SK-N-SH treated with all-trans-retinoic acid at 6 μM for 48 hours (cell line): ENCODE measurements around the gene IARS2.

Experiments used
- ATAC-seq: fragments of 200-7000 bp; cut with Tn5 transposase; 3 replicates; pipeline ENCODE4 v1.9.1; 2020; ENCODE audit warnings: mild to moderate bottlenecking, moderate library complexity
- ARNTL ChIP-seq: fragments of 450-650 bp; formaldehyde crosslinking; IDR thresholded peaks from 2 replicates; pipeline ENCODE4 v1.5.0; 2020; ENCODE audit warnings: low read depth, mild to moderate bottlenecking, moderate library complexity, borderline replicate concordance
- BACH2 ChIP-seq: fragments of 250-450 bp; sonication (Bioruptor Pico); IDR thresholded peaks from 2 replicates; pipeline ENCODE4 v1.9.0; 2021; ENCODE audit warnings: mild to moderate bottlenecking, borderline replicate concordance
- CSDC2 ChIP-seq: fragments of 250-450 bp; sonication (Bioruptor Pico); IDR thresholded peaks from 2 replicates; pipeline ENCODE4 v1.5.0; 2020; ENCODE audit warnings: mild to moderate bottlenecking, moderate library complexity
- ESRRG ChIP-seq: fragments of 250-450 bp; sonication (Bioruptor Pico); IDR thresholded peaks from 2 replicates; pipeline ENCODE4 v1.6.1; 2021; ENCODE audit warnings: mild to moderate bottlenecking
- GLIS3 ChIP-seq: fragments of 250-450 bp; sonication (Bioruptor Pico); IDR thresholded peaks from 2 replicates; pipeline ENCODE4 v1.5.0; 2020; ENCODE audit warnings: mild to moderate bottlenecking, moderate library complexity
- ISL1 ChIP-seq: fragments of 250-450 bp; sonication (Bioruptor Pico); IDR thresholded peaks from 2 replicates; pipeline ENCODE4 v2.1.2; 2022; ENCODE audit warnings: mild to moderate bottlenecking, moderate library complexity
- OSR1 ChIP-seq: fragments of 250-450 bp; sonication (Bioruptor Pico); IDR thresholded peaks from 2 replicates; pipeline ENCODE4 v1.8.0; 2022; ENCODE audit warnings: moderate library complexity, mild to moderate bottlenecking, inconsistent platforms
- PPARA ChIP-seq: fragments of 250-450 bp; sonication (Bioruptor Pico); IDR thresholded peaks from 2 replicates; pipeline ENCODE4 v1.5.0; 2020; ENCODE audit warnings: mild to moderate bottlenecking, borderline replicate concordance
- RARB ChIP-seq: fragments of 250-450 bp; sonication (Bioruptor Pico); IDR thresholded peaks from 2 replicates; pipeline ENCODE4 v1.8.0; 2021; ENCODE audit warnings: mild to moderate bottlenecking, moderate library complexity
- SNAI2 ChIP-seq: fragments of 250-450 bp; sonication (Bioruptor Pico); IDR thresholded peaks from 2 replicates; pipeline ENCODE4 v1.5.0; 2020; ENCODE audit warnings: mild to moderate bottlenecking, moderate library complexity
- TCF4 ChIP-seq: fragments of 250-450 bp; sonication (Bioruptor Pico); IDR thresholded peaks from 2 replicates; pipeline ENCODE4 v1.8.0; 2021; ENCODE audit warnings: mild to moderate bottlenecking, moderate library complexity, borderline replicate concordance
- TOX ChIP-seq: fragments of 250-450 bp; sonication (Bioruptor Pico); IDR thresholded peaks from 2 replicates; pipeline ENCODE4 v1.8.0; 2021; ENCODE audit warnings: mild to moderate bottlenecking, moderate library complexity, borderline replicate concordance
- ZFP3 ChIP-seq: fragments of 250-450 bp; sonication (Bioruptor Pico); IDR thresholded peaks from 2 replicates; pipeline ENCODE4 v1.5.0; 2020; ENCODE audit warnings: mild to moderate bottlenecking, moderate library complexity
- ZFP30 ChIP-seq: fragments of 450-650 bp; formaldehyde crosslinking; IDR thresholded peaks from 2 replicates; pipeline ENCODE4 v1.5.0; 2022; ENCODE audit warnings: mild to moderate bottlenecking, moderate library complexity
- ZNF565 ChIP-seq: fragments of 450-650 bp; formaldehyde crosslinking; conservative IDR thresholded peaks from 2 replicates; pipeline ENCODE4 v1.5.0; 2020; ENCODE audit warnings: low read depth, mild to moderate bottlenecking, moderate library complexity
- ZNF70 ChIP-seq: fragments of 450-650 bp; formaldehyde crosslinking; IDR thresholded peaks from 2 replicates; pipeline ENCODE4 v1.5.0; 2020; ENCODE audit warnings: mild to moderate bottlenecking, moderate library complexity
- TF ChIP-seq, protein P1 (sequence below): fragments of 250-450 bp; sonication (Bioruptor Pico); IDR thresholded peaks from 2 replicates; pipeline ENCODE4 v1.8.0; 2021; ENCODE audit warnings: low read depth, mild to moderate bottlenecking, moderate library complexity, borderline replicate concordance
- TF ChIP-seq, protein P2 (sequence below): fragments of 250-450 bp; sonication (Bioruptor Pico); IDR thresholded peaks from 2 replicates; pipeline ENCODE4 v1.5.1; 2020; ENCODE audit warnings: low read depth, mild to moderate bottlenecking, moderate library complexity
- TF ChIP-seq, protein P3 (sequence below): fragments of 250-450 bp; sonication (Bioruptor Pico); IDR thresholded peaks from 2 replicates; pipeline ENCODE4 v1.8.0; 2020; ENCODE audit warnings: mild to moderate bottlenecking, moderate library complexity, borderline replicate concordance
- TF ChIP-seq, protein P4 (sequence below): fragments of 250-450 bp; sonication (Bioruptor Pico); IDR thresholded peaks from 2 replicates; pipeline ENCODE4 v1.5.1; 2021; ENCODE audit warnings: mild to moderate bottlenecking, moderate library complexity
- TF ChIP-seq, protein P5 (sequence below): fragments of 250-450 bp; sonication (Bioruptor Pico); IDR thresholded peaks from 2 replicates; pipeline ENCODE4 v1.5.0; 2020; ENCODE audit warnings: mild to moderate bottlenecking, moderate library complexity

IARS2 gene

DNA sequence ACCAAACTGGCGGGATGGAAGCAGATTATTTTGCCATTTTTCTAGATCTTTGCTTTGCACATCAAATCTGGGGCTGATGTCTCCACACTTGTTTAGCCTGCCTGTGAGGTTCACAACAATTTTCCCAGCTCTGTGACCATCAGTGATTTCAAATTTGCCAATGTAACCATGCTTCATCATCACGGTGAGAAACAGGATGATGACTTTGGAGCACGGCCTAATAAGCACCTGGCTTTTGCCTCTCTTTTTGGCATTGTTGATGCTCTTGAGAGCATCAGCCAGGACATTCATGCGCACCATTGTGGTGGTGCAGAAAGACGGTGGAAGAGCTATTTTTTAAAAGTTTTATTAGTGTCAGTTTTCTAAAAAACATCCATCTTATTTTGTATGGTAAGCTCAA, 50.1 kb downstream of the IARS2 start:
- no peak for ATAC-seq
- TF ChIP-seq SNAI2 (no peak), GLIS3 (no peak), BACH2 (CRISPR knock-in tag) (no peak), TOX (CRISPR knock-in tag) (no peak), ISL1 (CRISPR knock-in tag) (no peak), ARNTL (CRISPR knock-in tag) (no peak), OSR1 (CRISPR knock-in tag) (no peak), ZNF70 (CRISPR knock-in tag) (no peak), ZNF565 (no peak)
- TF ChIP-seq, protein P1, sequence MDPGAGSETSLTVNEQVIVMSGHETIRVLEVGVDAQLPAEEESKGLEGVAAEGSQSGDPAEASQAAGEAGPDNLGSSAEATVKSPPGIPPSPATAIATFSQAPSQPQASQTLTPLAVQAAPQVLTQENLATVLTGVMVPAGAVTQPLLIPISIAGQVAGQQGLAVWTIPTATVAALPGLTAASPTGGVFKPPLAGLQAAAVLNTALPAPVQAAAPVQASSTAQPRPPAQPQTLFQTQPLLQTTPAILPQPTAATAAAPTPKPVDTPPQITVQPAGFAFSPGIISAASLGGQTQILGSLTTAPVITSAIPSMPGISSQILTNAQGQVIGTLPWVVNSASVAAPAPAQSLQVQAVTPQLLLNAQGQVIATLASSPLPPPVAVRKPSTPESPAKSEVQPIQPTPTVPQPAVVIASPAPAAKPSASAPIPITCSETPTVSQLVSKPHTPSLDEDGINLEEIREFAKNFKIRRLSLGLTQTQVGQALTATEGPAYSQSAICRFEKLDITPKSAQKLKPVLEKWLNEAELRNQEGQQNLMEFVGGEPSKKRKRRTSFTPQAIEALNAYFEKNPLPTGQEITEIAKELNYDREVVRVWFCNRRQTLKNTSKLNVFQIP (CRISPR knock-in tag) = no peak
- TF ChIP-seq, protein P2, sequence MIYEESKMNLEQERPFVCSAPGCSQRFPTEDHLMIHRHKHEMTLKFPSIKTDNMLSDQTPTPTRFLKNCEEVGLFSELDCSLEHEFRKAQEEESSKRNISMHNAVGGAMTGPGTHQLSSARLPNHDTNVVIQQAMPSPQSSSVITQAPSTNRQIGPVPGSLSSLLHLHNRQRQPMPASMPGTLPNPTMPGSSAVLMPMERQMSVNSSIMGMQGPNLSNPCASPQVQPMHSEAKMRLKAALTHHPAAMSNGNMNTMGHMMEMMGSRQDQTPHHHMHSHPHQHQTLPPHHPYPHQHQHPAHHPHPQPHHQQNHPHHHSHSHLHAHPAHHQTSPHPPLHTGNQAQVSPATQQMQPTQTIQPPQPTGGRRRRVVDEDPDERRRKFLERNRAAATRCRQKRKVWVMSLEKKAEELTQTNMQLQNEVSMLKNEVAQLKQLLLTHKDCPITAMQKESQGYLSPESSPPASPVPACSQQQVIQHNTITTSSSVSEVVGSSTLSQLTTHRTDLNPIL (CRISPR knock-in tag) = no peak
- TF ChIP-seq, protein P3, sequence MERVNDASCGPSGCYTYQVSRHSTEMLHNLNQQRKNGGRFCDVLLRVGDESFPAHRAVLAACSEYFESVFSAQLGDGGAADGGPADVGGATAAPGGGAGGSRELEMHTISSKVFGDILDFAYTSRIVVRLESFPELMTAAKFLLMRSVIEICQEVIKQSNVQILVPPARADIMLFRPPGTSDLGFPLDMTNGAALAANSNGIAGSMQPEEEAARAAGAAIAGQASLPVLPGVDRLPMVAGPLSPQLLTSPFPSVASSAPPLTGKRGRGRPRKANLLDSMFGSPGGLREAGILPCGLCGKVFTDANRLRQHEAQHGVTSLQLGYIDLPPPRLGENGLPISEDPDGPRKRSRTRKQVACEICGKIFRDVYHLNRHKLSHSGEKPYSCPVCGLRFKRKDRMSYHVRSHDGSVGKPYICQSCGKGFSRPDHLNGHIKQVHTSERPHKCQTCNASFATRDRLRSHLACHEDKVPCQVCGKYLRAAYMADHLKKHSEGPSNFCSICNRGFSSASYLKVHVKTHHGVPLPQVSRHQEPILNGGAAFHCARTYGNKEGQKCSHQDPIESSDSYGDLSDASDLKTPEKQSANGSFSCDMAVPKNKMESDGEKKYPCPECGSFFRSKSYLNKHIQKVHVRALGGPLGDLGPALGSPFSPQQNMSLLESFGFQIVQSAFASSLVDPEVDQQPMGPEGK = no peak

DNA sequence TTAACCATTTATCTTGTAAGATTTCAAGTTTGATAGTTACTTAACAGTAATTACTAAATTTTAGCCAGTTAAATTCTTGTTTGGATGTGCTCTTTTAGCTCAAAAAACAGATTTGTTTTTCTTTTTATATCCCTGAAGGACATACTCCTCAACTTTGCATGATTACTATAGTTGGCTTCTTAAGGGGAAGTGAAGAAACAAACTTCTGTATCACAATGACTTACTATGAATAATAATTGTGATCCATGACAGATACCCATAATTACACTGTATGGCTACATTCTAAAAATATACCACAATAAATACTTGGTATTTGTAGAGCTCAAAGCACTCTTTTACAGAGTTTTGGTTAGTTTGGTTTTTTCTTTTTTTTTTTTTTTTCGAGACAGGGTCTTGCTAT, 55.8 kb downstream of the IARS2 start:
- ATAC-seq = no peak
- TF ChIP-seq, protein P1 (CRISPR knock-in tag) = no peak
- TF ChIP-seq SNAI2 (no peak), ESRRG (CRISPR knock-in tag) (no peak), ARNTL (CRISPR knock-in tag) (no peak), RARB (CRISPR knock-in tag) (no peak), ISL1 (CRISPR knock-in tag) (no peak), TOX (CRISPR knock-in tag) (no peak), ZFP30 (CRISPR knock-in tag) (no peak), TCF4 (CRISPR knock-in tag) (no peak), CSDC2 (CRISPR knock-in tag) (no peak), PPARA (no peak)
- TF ChIP-seq, protein P4, sequence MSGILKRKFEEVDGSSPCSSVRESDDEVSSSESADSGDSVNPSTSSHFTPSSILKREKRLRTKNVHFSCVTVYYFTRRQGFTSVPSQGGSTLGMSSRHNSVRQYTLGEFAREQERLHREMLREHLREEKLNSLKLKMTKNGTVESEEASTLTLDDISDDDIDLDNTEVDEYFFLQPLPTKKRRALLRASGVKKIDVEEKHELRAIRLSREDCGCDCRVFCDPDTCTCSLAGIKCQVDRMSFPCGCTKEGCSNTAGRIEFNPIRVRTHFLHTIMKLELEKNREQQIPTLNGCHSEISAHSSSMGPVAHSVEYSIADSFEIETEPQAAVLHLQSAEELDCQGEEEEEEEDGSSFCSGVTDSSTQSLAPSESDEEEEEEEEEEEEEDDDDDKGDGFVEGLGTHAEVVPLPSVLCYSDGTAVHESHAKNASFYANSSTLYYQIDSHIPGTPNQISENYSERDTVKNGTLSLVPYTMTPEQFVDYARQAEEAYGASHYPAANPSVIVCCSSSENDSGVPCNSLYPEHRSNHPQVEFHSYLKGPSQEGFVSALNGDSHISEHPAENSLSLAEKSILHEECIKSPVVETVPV (CRISPR knock-in tag) = no peak

DNA sequence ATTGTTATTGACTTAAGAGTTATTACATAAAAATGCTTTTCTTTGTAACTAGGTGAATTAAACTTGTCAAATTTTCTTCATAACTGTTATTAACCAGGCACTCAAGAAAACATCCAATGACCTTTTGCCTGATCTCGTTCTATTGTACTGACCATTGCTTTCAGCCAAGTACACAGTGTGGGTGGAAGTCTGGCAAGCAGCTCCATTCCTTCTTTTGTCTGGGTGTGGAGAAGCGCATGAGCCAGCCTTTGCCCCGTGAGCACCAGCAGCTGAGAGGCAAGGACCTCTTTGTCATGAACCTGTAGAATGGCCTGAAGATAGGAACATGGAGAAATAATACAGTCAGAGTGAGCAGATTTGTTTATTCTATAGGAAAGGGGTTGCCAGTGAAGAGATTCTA, 57.5 kb downstream of the IARS2 start:
- TF ChIP-seq BACH2 (CRISPR knock-in tag) (no peak), ARNTL (CRISPR knock-in tag) (no peak), ZFP3 (no peak), GLIS3 (no peak), ZFP30 (CRISPR knock-in tag) (no peak), PPARA (no peak), OSR1 (CRISPR knock-in tag) (no peak), RARB (CRISPR knock-in tag) (no peak), TOX (CRISPR knock-in tag) (no peak)
- TF ChIP-seq, protein P5, sequence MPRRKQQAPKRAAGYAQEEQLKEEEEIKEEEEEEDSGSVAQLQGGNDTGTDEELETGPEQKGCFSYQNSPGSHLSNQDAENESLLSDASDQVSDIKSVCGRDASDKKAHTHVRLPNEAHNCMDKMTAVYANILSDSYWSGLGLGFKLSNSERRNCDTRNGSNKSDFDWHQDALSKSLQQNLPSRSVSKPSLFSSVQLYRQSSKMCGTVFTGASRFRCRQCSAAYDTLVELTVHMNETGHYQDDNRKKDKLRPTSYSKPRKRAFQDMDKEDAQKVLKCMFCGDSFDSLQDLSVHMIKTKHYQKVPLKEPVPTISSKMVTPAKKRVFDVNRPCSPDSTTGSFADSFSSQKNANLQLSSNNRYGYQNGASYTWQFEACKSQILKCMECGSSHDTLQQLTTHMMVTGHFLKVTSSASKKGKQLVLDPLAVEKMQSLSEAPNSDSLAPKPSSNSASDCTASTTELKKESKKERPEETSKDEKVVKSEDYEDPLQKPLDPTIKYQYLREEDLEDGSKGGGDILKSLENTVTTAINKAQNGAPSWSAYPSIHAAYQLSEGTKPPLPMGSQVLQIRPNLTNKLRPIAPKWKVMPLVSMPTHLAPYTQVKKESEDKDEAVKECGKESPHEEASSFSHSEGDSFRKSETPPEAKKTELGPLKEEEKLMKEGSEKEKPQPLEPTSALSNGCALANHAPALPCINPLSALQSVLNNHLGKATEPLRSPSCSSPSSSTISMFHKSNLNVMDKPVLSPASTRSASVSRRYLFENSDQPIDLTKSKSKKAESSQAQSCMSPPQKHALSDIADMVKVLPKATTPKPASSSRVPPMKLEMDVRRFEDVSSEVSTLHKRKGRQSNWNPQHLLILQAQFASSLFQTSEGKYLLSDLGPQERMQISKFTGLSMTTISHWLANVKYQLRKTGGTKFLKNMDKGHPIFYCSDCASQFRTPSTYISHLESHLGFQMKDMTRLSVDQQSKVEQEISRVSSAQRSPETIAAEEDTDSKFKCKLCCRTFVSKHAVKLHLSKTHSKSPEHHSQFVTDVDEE (CRISPR knock-in tag) = no peak
- TF ChIP-seq, protein P1 (CRISPR knock-in tag) = no peak
- TF ChIP-seq, protein P2 (CRISPR knock-in tag) = no peak
- TF ChIP-seq, protein P4 (CRISPR knock-in tag) = no peak
- ATAC-seq = no peak; the same call in 2 of the 3 replicates
